GM12864 (cell line): ENCODE measurements around the gene HSPA12B.

Experiments
- DNase-seq: peaks from one replicate; pipeline ENCODE4 v3.0.0-alpha.2; 2011; ENCODE audit warnings: low read depth
- H3K4me3 ChIP-seq: 2 replicates; pipeline ENCODE4 v1.5.1; 2011; ENCODE audit warnings: mild to moderate bottlenecking, low read depth, low read length, control low read depth
- TF ChIP-seq, protein P1 (sequence below): IDR thresholded peaks from 2 replicates; pipeline ENCODE4 v1.5.1; 2011; ENCODE audit warnings: low read depth, mild to moderate bottlenecking, moderate library complexity, low read length, control low read depth, inconsistent platforms; ENCODE audit errors: missing control alignments

Gene HSPA12B

DNA sequence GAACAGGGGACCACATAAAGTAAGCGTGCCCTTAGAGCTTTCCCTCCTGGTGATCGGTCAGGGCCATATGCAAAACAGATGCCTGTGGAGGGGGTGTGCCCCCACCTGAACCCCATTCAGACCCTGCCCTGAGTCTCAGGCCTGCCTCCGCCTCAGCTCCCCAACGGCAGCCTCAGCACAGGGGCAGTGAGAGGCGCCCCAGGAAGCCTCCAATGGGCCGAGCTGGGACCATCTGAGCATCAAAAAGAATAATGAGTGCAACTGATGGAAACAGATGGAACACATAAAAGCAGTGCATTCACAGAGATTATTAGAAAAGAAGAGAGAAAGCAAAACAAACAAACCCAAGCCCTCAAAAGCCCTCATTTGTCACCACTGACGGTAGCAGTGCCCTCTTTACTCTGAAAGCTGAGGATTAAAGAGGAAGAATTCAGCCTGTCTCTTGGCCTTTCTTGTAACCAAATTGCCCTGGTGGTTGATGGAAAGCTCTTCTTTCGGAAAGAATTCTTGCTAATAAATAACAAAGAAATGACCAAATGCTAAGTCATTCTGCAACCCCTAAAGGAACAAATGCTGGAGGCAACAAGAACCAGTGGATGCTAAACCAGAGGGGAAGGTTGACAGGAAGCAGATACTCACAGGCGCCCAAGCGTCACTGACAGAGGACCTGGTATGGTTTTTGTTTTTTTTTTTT, 28.3 kb downstream of the HSPA12B start:
- DNase-seq = no peak
- TF ChIP-seq, protein P1, sequence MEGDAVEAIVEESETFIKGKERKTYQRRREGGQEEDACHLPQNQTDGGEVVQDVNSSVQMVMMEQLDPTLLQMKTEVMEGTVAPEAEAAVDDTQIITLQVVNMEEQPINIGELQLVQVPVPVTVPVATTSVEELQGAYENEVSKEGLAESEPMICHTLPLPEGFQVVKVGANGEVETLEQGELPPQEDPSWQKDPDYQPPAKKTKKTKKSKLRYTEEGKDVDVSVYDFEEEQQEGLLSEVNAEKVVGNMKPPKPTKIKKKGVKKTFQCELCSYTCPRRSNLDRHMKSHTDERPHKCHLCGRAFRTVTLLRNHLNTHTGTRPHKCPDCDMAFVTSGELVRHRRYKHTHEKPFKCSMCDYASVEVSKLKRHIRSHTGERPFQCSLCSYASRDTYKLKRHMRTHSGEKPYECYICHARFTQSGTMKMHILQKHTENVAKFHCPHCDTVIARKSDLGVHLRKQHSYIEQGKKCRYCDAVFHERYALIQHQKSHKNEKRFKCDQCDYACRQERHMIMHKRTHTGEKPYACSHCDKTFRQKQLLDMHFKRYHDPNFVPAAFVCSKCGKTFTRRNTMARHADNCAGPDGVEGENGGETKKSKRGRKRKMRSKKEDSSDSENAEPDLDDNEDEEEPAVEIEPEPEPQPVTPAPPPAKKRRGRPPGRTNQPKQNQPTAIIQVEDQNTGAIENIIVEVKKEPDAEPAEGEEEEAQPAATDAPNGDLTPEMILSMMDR = no peak
- no peak overlapping the region for H3K4me3 ChIP-seq

DNA sequence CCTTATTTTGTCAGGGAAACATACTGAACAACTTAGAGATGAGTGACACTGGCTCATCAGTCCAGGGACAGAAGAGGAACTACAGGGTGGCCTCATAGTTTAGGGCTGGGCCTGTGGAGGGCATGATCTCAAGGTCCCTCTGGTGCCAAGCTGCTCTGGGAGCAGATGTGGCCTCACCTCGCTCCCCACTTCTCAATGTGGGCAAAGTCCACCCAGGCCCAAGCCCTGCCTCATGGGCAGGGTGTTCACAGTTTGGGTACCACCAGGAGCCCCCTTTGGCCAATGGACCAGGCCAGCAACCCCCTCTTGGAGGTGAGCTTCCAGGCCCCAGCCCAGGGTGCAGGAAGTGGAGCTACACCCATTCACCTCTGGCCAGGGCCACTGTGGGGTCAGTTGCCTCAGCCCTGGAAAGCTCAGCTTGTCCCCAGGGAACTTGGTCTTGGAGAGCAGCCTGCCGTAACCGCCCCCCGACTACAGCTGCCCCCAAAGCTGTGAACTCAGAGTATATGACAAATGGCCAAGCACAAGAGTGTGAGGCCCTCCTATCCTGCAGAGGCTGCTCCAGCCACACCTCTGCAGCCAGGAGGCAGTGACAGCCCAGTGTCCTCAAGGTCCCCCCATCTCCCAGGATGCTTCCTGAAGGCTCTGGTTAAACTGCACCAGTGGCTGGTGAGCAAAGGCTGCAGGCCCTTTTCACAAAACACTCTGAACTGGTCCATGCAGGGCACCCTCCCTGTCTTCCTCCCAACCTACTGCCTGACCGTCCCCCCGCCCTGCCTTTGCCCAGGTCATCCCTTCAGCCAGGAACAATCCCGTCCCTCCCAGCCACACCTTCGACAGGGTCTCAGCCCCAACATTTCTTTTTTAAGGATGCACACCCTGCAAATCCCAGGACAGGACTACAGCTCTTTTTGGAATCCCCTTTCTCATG, 31.5 kb downstream of the HSPA12B start:
- DNase-seq = no peak

DNA sequence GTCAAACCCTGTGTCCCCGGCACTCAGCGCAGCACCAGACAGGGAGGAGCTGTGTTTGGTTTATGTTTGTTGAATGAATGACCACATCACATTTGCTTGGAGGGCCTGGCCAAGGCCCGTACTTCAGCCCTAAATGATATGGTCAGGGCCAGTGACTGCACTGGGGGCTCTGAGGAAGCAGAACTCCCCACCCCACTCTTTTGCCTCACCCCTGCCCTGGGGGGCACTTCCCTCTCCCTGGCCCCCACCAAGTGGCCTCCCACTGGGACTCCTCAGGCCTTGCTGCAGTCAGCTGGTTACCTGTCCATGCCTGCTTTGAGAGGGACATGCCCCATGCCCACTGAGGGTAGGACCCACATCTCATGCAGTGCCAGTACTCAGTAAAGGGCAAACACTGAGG, 32.2 kb downstream of the HSPA12B start:
- no peak for DNase-seq
- TF ChIP-seq, protein P1 = no peak
- no peak overlapping the region for H3K4me3 ChIP-seq

More for the DNA sequence above, 31.5 kb downstream of the HSPA12B start:
- TF ChIP-seq, protein P1 = no peak
- no peak overlapping the region for H3K4me3 ChIP-seq

DNA sequence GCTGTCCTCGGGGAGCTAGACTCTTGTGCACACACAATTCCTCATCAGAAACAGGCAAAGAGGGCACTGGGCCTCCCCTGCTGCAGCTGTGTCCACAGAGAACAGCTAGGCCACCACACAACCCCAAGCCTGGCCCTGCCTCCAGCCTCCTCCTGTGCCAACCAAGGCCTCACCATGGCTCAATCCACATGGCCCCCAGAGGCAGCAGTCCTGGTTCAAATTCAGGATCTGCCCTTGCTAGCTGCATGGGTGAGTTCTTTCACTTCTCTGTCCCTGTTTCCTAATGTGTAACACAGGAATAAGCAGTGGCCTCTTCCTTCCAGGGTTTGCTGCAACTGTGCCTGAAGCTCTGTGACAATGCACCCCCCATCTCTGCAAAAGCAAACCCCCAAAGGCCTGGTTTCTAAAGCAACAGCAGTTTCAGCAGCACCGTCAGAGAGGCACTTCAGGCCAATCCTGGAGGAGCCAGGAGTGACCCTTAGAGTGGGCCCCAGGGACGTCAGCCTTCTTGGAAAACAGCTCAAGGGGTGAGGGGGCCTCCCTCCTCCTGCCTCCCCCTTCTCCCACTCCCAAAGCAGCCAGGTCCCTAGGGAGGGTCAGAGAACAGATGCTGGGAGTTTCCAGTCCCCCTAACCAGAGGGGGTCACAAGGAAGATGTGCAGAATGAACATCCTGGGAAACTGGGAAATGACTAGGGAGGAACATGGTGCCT, 32.8 kb downstream of the HSPA12B start:
- no peak overlapping the region for H3K4me3 ChIP-seq
- TF ChIP-seq, protein P1 = no peak
- DNase-seq = no peak

DNA sequence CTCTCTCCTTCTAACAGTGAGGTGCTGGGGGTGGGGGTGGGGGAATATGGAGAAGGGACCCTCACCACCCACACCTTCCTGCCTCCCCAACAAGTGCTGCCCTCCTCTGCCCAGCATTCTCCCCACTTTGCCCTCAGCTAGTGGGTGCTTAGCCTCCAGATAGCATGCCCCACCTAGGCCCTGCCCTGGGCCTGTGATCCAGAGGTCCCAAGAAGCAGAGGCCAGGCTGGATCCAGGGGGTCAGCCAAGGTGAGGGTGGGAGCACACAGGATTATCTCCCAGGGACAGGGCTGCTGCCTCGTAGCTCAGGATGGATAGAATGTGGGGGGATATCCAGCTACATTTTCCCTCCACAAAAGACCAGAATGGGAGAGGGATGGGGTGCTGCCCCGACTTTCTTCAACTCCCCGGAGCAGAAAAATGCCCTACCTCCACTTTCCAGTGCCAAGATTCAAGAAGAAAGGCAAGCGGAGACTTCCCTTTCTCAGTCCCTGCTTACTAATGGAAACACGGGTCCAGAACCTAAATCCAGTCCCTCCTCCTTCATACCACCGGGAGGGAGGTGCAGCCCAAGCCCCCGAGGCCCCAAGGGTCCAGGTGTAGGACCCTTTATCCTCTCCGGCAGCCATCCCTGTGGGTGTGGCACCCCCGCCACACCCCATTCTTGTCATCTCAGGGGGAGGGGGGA, 34.1 kb downstream of the HSPA12B start:
- DNase-seq = no peak
- TF ChIP-seq, protein P1 = no peak
- peak overlapping the region; percentile 77 for H3K4me3 ChIP-seq

DNA sequence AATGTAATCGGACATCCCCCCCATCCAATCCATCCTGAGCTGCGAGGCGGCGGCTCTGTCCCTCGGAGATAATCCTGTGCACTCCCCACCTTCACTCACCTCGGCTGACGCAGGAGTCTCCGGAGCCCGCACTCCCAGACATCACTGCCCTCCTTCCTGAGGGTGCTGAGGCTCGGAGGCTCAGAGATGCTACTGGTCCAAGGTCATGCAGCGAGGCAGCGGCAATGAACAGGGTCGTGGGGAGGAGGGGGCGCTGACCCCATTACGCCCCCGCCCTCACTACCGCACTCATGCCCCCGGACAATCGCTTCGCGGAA, 34.6 kb downstream of the HSPA12B start:
- H3K4me3 ChIP-seq = peak overlapping the region; percentile 77
- TF ChIP-seq, protein P1 = no peak
- DNase-seq = no peak
